HG03442 (cell line): ENCODE results near the gene TRUB2.
A peak's percentile ranks its signal among the peaks of the same experiment; 100 is the strongest.
"Not testable (repeated sequence)": the region's sequence is repeated elsewhere in the genome, so short reads cannot be mapped to it uniquely, and the experiment has no call there.

Experiments
- ATAC-seq: cut with Tn5 transposase; IDR thresholded peaks from one replicate; pipeline ENCODE4 v1.9.1; 2021; ENCODE audit warnings: mild to moderate bottlenecking, moderate library complexity; ENCODE audit not compliant: unreplicated experiment

Gene TRUB2

GRCh38 chr9:128298535-128299482, 23.4 kb downstream of the TRUB2 start:
- no peak for ATAC-seq

GRCh38 chr9:128297221-128297773, 24.9 kb downstream of the TRUB2 start:
- no peak for ATAC-seq

GRCh38 chr9:128296340-128297220, 25.7 kb downstream of the TRUB2 start:
- ATAC-seq, result no peak

GRCh38 chr9:128294142-128294541, 28.1 kb downstream of the TRUB2 start:
- ATAC-seq, result no peak

GRCh38 chr9:128293091-128293490, 29.2 kb downstream of the TRUB2 start:
- ATAC-seq, result no peak

GRCh38 chr9:128292009-128292408, 30.2 kb downstream of the TRUB2 start:
- ATAC-seq, result no peak

GRCh38 chr9:128288273-128289004, 33.8 kb downstream of the TRUB2 start:
- no peak for ATAC-seq

GRCh38 chr9:128286440-128286839, 35.8 kb downstream of the TRUB2 start:
- no peak for ATAC-seq

- no peak for ATAC-seq
These were observed 37.0 kb downstream of the TRUB2 start for GRCh38 chr9:128285033-128285784.

- ATAC-seq, result no peak
These were observed 39.7 kb downstream of the TRUB2 start for GRCh38 chr9:128282500-128282899.

GRCh38 chr9:128280084-128280622, 42.1 kb downstream of the TRUB2 start:
- ATAC-seq, result no peak

- ATAC-seq, result not testable (repeated sequence)
These were observed 42.9 kb downstream of the TRUB2 start for GRCh38 chr9:128279088-128280073.

GRCh38 chr9:128276574-128277270, 45.5 kb downstream of the TRUB2 start:
- no peak for ATAC-seq

- peak; percentile 95 for ATAC-seq
These were observed 46.2 kb downstream of the TRUB2 start, which contains the start of gene SWI5 for GRCh38 chr9:128276008-128276573. SWI5 (plus strand) TSS chr9:128276276.

- peak; percentile 31 for ATAC-seq
These were observed 46.8 kb downstream of the TRUB2 start, which contains the start of gene GOLGA2 for GRCh38 chr9:128275198-128276007. GOLGA2 (minus strand) TSS chr9:128276007; CDS start chr9:128275976, 31 bp downstream.

- ATAC-seq, result no peak
These were observed 48.0 kb downstream of the TRUB2 start for GRCh38 chr9:128274245-128274644.
